Lung (tissue), 12 donors: ENCODE measurements around the gene MMEL1. TPM values are rescaled to one million over a fixed set of nuclear protein-coding genes. Genes with fewer than 3 reads are reported as not detected.

Source experiments
- ATAC-seq: fragments of 200-7000 bp; cut with Tn5 transposase; one replicate; pipeline ENCODE4 v1.9.1; 2020; ENCODE audit warnings: moderate number of reproducible peaks; ENCODE audit not compliant: insufficient read depth, low FRiP score
- DNase-seq, 3 donors: peaks; one replicate each; pipeline ENCODE4 v3.0.0-alpha.2; 2013 to 2017
- H3K27ac ChIP-seq, 2 donors: one replicate each; pipeline ENCODE4 v1.5.1; 2013; ENCODE audit warnings: mild to moderate bottlenecking in 2 of 2, moderate library complexity in 2 of 2, control low read depth in 1 of 2, inconsistent platforms in 1 of 2, low read depth in 1 of 2, low read length in 1 of 2
- H3K27me3 ChIP-seq, 3 donors: one replicate each; pipeline ENCODE4 v1.5.1; 2013; ENCODE audit warnings: low read length in 2 of 3; ENCODE audit not compliant: control insufficient read depth in 3 of 3, insufficient read depth in 3 of 3
- H3K36me3 ChIP-seq, 4 donors: one replicate each; pipeline ENCODE4 v1.5.1; 2013; ENCODE audit warnings: low read length in 4 of 4, mild to moderate bottlenecking in 1 of 4, moderate library complexity in 1 of 4; ENCODE audit not compliant: control insufficient read depth in 4 of 4, insufficient read depth in 4 of 4
- H3K4me1 ChIP-seq, 5 donors: one replicate each; pipeline ENCODE4 v1.5.1; 2013; ENCODE audit warnings: low read length in 5 of 5, mild to moderate bottlenecking in 2 of 5, moderate library complexity in 1 of 5; ENCODE audit not compliant: control insufficient read depth in 5 of 5, insufficient read depth in 5 of 5
- H3K4me3 ChIP-seq: one replicate; pipeline ENCODE4 v1.5.1; 2013; ENCODE audit warnings: mild to moderate bottlenecking, control low read depth, moderate library complexity
- H3K9ac ChIP-seq, 2 donors: one replicate each; pipeline ENCODE4 v1.5.1; 2013; ENCODE audit warnings: low read length in 2 of 2, control low read depth in 1 of 2; ENCODE audit not compliant: insufficient read depth in 1 of 2
- H3K9me3 ChIP-seq, 4 donors: one replicate each; pipeline ENCODE4 v1.5.1; 2013; ENCODE audit warnings: low read length in 3 of 4, mild to moderate bottlenecking in 1 of 4, moderate library complexity in 1 of 4; ENCODE audit not compliant: control insufficient read depth in 4 of 4, insufficient read depth in 3 of 4
- CTCF ChIP-seq: IDR thresholded peaks from 2 replicates; pipeline ENCODE4 v1.5.1; 2012; ENCODE audit warnings: mild to moderate bottlenecking; ENCODE audit errors: control extremely low read depth, extremely low read depth
- WGBS, 2 donors: extraction: QIAGEN DNeasy Blood & Tissue Kit; methylation state at CpG; one replicate each; pipeline ENCODE4 v1.1.7; 2013; 5-methylcytosine and 5-hydroxymethylcytosine counted together
- polyA plus RNA-seq, 2 donors: library from polyadenylated mRNA; stranded (reverse); fragments of 200-250 nt; gene quantifications; one replicate each; pipeline ENCODE4 v1.2.1, GENCODE V29; 2013
- total RNA-seq, 2 donors: library from RNA; depleted of rRNA in 1 of 2; stranded (reverse); fragments of >200 nt in 1 of 2; gene quantifications; one replicate each; pipeline ENCODE4 v1.2.1, GENCODE V29; 2014 to 2021
- donor health status: control.
- donor health status: control.
- donor health status: Bipolar disorder and iron deficiency.
- donor health status: healthy.
- donor health status: DM: yes; HTN: yes; CAD: no.

MMEL1 gene
- total and polyA plus RNA-seq, 4 donors, result 4.0 to 8.4 (median 6.0) TPM

- no peaks in the 10 kb centered on the region for H3K27me3 ChIP-seq
- 13 to 16% methylated on average over 24 of the region's 24 CpGs for WGBS, 2 donors
- peak overlapping the region; percentile 66 for H3K4me3 ChIP-seq
- no peaks in the 10 kb centered on the region for H3K36me3 ChIP-seq
- no peak overlapping the region for H3K27ac ChIP-seq
- DNase-seq (no peak), ATAC-seq (no peak)
- H3K9ac ChIP-seq, result no peak overlapping the region
- no peak for TF ChIP-seq CTCF
- H3K4me1 ChIP-seq, result peaks cover 0 to 16% (median 0%) of the 10 kb centered on the region in 5 donors
- peaks cover 0 to 4% (median under 1%) of the 10 kb centered on the region in 4 donors for H3K9me3 ChIP-seq
These were observed 10.7 kb upstream of the MMEL1 start for GRCh38 chr1:2643414-2644077.

- H3K9ac ChIP-seq, result peak overlapping the region; percentile 42 to 63
- WGBS, 2 donors, result 0% methylated on average over 67 to 84 of the region's 84 CpGs
- peak overlapping the region; percentile 66 for H3K4me3 ChIP-seq
- TF ChIP-seq CTCF, result no peak
- H3K27me3 ChIP-seq, result no peaks in the 10 kb centered on the region
- H3K27ac ChIP-seq, result peak overlapping the region; percentile 87 to 89
- H3K4me1 ChIP-seq, result peaks cover 0 to 16% (median 0%) of the 10 kb centered on the region in 5 donors
- no peaks in the 10 kb centered on the region for H3K36me3 ChIP-seq
- ATAC-seq (peak; percentile 81), DNase-seq (peak; percentile 96 to 98 (median 97))
- peaks cover 0 to 2% (median 0%) of the 10 kb centered on the region in 4 donors for H3K9me3 ChIP-seq
These were observed 10.0 kb upstream of the MMEL1 start for GRCh38 chr1:2642560-2643413.

GRCh38 chr1:2642131-2642559, 9.3 kb upstream of the MMEL1 start:
- Histone ChIP-seq H3K4me3 (peak overlapping the region; percentile 66), H3K27me3 (no peaks in the 10 kb centered on the region), H3K9me3 (peaks cover 0 to 5% (median 0%) of the 10 kb centered on the region in 4 donors), H3K27ac (peak overlapping the region in 1 of 2 donors; percentile 20), H3K4me1 (peaks cover 0 to 16% (median 0%) of the 10 kb centered on the region in 5 donors), H3K9ac (peak overlapping the region; percentile 42 to 63), H3K36me3 (no peaks in the 10 kb centered on the region)
- ATAC-seq (no peak), DNase-seq (no peak)
- TF ChIP-seq CTCF, result no peak
- 37 to 52% methylated on average over 10 to 11 of the region's 11 CpGs for WGBS, 2 donors
